Large intestine (tissue), 3 donors: ENCODE data around the gene PPIE. TPM values are rescaled to one million over a fixed set of nuclear protein-coding genes. Genes with fewer than 3 reads are reported as not detected.

ENCODE experiments used
- DNase-seq, 2 donors: peaks; one replicate each; pipeline versions ENCODE4 v3.0.0 to v3.0.0-alpha.2; 2013
- H3K27ac ChIP-seq: one replicate; pipeline ENCODE4 v1.5.1; 2013; ENCODE audit warnings: low read length
- H3K27me3 ChIP-seq: 2 replicates; pipeline ENCODE4 v1.6.1; 2013; ENCODE audit warnings: low read length; ENCODE audit not compliant: control insufficient read depth, insufficient read depth
- H3K36me3 ChIP-seq: 2 replicates; pipeline ENCODE4 v1.6.1; 2013; ENCODE audit warnings: low read length; ENCODE audit not compliant: control insufficient read depth, insufficient read depth
- H3K4me1 ChIP-seq: one replicate; pipeline ENCODE4 v1.6.1; 2013; ENCODE audit warnings: low read length; ENCODE audit not compliant: control insufficient read depth, insufficient read depth
- H3K4me3 ChIP-seq: one replicate; pipeline ENCODE4 v1.5.1; 2013; ENCODE audit warnings: low read length
- H3K9me3 ChIP-seq: one replicate; pipeline ENCODE4 v1.6.1; 2013; ENCODE audit warnings: mild to moderate bottlenecking, low read depth, low read length, moderate library complexity; ENCODE audit not compliant: control insufficient read depth
- WGBS: methylation state at CpG from one replicate; pipeline ENCODE4 v1.1.5; 2013; ENCODE audit warnings: low lambda C conversion rate; ENCODE audit not compliant: insufficient coverage; 5-methylcytosine and 5-hydroxymethylcytosine counted together
- polyA plus RNA-seq: library from polyadenylated mRNA; unstranded; fragments of 120-200 nt; gene quantifications from one replicate; pipeline ENCODE4 v1.2.1, GENCODE V29; 2013

The PPIE gene
- polyA plus RNA-seq, 1 donor, result 73.0 TPM

GRCh38 chr1:39733161-39733560 is 5.5 kb upstream of the PPIE start:
- Histone ChIP-seq H3K4me3 (no peak overlapping the region), H3K36me3 (no peaks in the 10 kb centered on the region), H3K4me1 (no peaks in the 10 kb centered on the region), H3K27me3 (peaks cover 59% of the 10 kb centered on the region), H3K27ac (no peak overlapping the region), H3K9me3 (no peaks in the 10 kb centered on the region)
- no CpG with 5 or more reads among the region's 7 CpGs for WGBS
- DNase-seq, result no peak

GRCh38 chr1:39735731-39736130 is 3.0 kb upstream of the PPIE start:
- H3K4me1 ChIP-seq, result peaks cover 6% of the 10 kb centered on the region
- H3K9me3 ChIP-seq, result no peaks in the 10 kb centered on the region
- H3K27me3 ChIP-seq, result peaks cover 39% of the 10 kb centered on the region
- DNase-seq, result no peak
- H3K4me3 ChIP-seq, result no peak overlapping the region
- H3K36me3 ChIP-seq, result peaks cover 9% of the 10 kb centered on the region
- H3K27ac ChIP-seq, result no peak overlapping the region
- no CpG with 5 or more reads among the region's 3 CpGs for WGBS

DNA sequence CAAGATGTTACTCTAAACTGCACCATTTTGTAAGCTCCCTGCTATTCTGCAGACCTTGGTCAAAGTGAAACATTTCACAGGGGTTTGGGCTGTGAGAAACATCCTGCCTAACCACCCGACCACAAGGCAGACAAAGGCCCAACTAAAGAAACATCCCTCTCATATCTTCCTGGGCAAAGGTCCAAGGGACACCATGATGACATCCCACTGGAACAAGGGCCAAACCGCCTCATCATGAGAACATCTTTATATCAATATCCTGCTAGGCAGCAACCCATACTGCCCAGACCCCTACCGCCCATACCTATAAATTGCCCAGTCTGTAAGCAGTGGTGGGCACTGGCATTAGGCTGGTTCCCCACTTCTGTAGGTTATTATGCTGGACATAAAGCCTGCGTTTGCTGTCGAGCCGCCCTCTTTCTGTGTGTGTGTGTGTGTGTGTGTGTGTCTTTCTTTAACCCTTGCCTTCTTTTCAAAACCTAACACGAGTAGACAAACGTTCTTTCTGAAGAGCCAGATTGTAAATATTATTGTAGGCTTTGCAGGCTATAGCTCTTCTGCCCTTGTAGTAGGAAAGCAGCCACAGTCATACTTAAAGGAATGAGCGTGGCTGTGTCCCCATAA is 1.0 kb upstream of the PPIE start:
- DNase-seq, result peak in 1 of 2 donors; percentile 6
- H3K27ac ChIP-seq, result no peak overlapping the region
- H3K36me3 ChIP-seq, result peaks cover 21% of the 10 kb centered on the region
- peaks cover 6% of the 10 kb centered on the region for H3K4me1 ChIP-seq
- H3K27me3 ChIP-seq, result peaks cover 33% of the 10 kb centered on the region
- no peak overlapping the region for H3K4me3 ChIP-seq
- H3K9me3 ChIP-seq, result no peaks in the 10 kb centered on the region
- no CpG with 5 or more reads among the region's 9 CpGs for WGBS

DNA sequence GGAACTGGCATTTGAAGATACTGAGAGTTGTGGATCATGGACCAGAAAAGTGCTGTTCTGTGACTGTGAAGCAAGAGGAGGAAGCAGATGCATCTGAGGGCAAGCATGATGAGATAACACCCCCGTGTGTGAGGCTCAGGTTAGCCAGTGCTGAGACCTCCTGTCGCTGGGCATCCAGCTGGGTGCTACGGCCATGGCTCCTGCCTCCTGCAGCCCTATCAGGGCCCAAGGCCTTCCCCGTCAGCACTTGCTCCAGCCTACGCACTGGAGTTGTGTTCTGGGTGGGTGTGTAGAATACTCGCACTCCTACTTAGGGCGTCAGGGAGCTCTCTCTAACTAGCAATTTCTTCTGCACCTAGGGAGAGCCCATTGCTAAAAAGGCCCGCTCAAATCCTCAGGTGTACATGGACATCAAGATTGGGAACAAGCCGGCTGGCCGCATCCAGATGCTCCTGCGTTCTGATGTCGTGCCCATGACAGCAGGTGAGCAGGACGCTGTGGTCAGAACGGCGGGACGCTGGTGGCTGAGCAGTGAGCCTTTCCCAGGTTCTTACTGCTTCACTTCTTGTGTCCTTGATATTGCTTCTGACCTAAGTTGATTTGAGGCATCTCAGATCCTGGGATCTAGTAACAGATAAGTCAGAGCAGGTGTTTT is 6.5 kb downstream of the PPIE start:
- H3K9me3 ChIP-seq, result no peaks in the 10 kb centered on the region
- H3K4me3 ChIP-seq, result no peak overlapping the region
- no CpG with 5 or more reads among the region's 16 CpGs for whole genome bisulfite sequencing
- DNase-seq, result no peak
- no peaks in the 10 kb centered on the region for H3K27me3 ChIP-seq
- peaks cover 82% of the 10 kb centered on the region for H3K36me3 ChIP-seq
- no peaks in the 10 kb centered on the region for H3K4me1 ChIP-seq
- no peak overlapping the region for H3K27ac ChIP-seq

GRCh38 chr1:39751595-39751994 is 12.9 kb downstream of the PPIE start:
- H3K27ac ChIP-seq, result no peak overlapping the region
- H3K4me1 ChIP-seq, result no peaks in the 10 kb centered on the region
- H3K27me3 ChIP-seq, result no peaks in the 10 kb centered on the region
- no peak overlapping the region for H3K4me3 ChIP-seq
- H3K9me3 ChIP-seq, result no peaks in the 10 kb centered on the region
- WGBS, result no CpG with 5 or more reads among the region's 7 CpGs
- peaks cover 88% of the 10 kb centered on the region for H3K36me3 ChIP-seq
- DNase-seq, result no peak

DNA sequence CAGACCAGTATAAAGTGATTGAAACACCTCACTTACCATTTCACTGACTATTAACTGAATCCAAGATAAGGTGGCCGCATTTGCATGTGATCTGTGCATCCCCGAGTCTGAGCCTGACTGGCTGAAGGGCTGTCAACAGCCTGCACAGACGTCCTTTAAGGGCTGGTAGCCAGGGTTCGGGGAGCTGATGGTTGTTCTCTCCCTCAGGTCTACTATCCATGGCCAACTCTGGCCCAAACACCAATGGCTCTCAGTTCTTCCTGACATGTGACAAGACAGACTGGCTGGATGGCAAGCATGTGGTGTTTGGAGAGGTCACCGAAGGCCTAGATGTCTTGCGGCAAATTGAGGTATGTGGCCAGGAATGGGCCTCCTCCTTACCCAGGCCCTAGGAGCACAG is 14.0 kb downstream of the PPIE start:
- no peaks in the 10 kb centered on the region for H3K4me1 ChIP-seq
- H3K9me3 ChIP-seq, result no peaks in the 10 kb centered on the region
- no peaks in the 10 kb centered on the region for H3K27me3 ChIP-seq
- DNase-seq, result no peak
- no CpG with 5 or more reads among the region's 6 CpGs for whole genome bisulfite sequencing
- no peak overlapping the region for H3K4me3 ChIP-seq
- H3K27ac ChIP-seq, result no peak overlapping the region
- peaks cover 92% of the 10 kb centered on the region for H3K36me3 ChIP-seq

DNA sequence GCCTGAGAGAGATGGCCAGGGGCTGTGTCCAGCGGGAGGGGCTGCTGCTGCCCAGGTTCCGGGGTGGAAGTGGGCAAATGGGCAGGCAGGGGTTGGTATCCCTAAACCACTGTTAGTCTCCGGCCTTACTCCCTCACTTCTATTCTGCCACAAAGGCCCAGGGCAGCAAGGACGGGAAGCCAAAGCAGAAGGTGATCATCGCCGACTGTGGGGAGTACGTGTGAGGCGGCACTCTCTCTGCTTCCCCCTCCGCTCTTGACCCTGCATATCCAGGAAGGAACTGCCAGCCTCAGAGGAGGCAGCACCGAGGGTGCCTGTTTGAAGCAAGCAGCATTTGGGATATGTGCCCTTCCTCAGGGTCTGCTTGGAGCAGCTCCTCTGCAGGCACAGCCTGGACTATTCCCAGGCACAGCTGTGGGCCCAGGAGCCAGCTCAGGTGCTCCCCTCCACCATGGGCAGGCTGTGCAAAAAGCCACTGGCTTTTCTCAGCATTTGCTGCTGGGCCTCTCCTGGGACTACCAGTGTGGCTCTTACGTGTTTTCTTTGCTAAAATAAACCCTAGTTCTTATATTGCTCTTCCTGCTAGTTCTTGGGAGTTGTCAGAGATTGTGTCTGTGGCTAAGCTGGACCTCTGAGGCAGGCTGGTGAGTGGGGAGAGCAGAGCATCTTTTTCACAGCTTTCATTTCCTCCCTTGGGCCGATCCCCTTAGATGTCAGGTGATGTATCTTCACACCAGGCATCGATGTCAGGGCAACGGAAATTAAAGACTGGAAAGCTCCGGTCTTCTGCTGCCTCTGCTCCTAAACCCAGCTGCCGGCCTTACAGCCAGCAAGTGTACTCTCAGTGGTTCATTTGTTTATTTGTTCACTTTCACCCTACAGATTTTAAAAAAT is 14.7 kb downstream of the PPIE start:
- DNase-seq, result no peak
- Histone ChIP-seq H3K4me3 (no peak overlapping the region), H3K27ac (no peak overlapping the region), H3K36me3 (peaks cover 88% of the 10 kb centered on the region), H3K9me3 (no peaks in the 10 kb centered on the region), H3K4me1 (no peaks in the 10 kb centered on the region), H3K27me3 (no peaks in the 10 kb centered on the region)
- WGBS, result no CpG with 5 or more reads among the region's 16 CpGs

GRCh38 chr1:39754026-39754570 is 15.4 kb downstream of the PPIE start:
- Histone ChIP-seq H3K4me1 (no peaks in the 10 kb centered on the region), H3K27me3 (no peaks in the 10 kb centered on the region), H3K9me3 (no peaks in the 10 kb centered on the region), H3K36me3 (peaks cover 87% of the 10 kb centered on the region), H3K4me3 (no peak overlapping the region), H3K27ac (no peak overlapping the region)
- no CpG with 5 or more reads among the region's 2 CpGs for WGBS
- no peak for DNase-seq

DNA sequence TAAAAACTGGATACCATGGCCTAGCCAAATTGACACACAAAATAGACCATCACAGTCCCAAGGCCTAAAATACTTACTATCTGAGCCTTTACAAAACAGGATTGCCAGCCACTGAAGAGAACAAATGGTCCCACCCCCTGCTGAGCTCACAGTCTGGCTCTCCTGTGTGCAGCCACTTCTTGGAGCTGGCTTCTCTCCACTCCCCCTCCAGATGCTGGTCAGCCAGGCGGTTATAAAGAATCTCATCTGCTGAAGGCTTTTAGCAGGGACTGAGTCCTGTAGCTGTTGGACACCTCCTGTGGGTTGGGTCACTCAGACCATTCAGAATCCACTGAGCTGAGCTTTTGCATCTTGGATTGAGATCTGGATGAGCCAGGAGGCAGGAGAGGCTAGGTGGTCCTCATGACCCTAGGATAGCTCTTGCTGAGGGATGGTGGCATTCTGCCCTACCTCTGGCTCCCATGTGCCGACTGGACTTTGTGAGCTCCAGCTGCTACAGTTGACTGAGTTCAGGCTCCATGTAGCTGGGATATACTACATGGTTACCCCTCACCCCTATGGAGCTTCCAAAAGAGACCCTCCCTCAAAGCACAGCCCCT is 16.3 kb downstream of the PPIE start:
- no peak overlapping the region for H3K27ac ChIP-seq
- H3K4me1 ChIP-seq, result no peaks in the 10 kb centered on the region
- peaks cover 88% of the 10 kb centered on the region for H3K36me3 ChIP-seq
- no peaks in the 10 kb centered on the region for H3K27me3 ChIP-seq
- no peak overlapping the region for H3K4me3 ChIP-seq
- WGBS, result no CpG with 5 or more reads among the region's 2 CpGs
- DNase-seq, result no peak
- no peaks in the 10 kb centered on the region for H3K9me3 ChIP-seq
